ENCODE measurements around the gene ZNF318. TPM values are rescaled to one million over a fixed set of nuclear protein-coding genes. Genes with fewer than 3 reads are reported as not detected.

ZNF318 gene
- total and polyA plus RNA-seq, 2 donors (not counting 1 experiment from before 2014, with no cell fraction given), result 79.7 to 91.8 TPM

DNA sequence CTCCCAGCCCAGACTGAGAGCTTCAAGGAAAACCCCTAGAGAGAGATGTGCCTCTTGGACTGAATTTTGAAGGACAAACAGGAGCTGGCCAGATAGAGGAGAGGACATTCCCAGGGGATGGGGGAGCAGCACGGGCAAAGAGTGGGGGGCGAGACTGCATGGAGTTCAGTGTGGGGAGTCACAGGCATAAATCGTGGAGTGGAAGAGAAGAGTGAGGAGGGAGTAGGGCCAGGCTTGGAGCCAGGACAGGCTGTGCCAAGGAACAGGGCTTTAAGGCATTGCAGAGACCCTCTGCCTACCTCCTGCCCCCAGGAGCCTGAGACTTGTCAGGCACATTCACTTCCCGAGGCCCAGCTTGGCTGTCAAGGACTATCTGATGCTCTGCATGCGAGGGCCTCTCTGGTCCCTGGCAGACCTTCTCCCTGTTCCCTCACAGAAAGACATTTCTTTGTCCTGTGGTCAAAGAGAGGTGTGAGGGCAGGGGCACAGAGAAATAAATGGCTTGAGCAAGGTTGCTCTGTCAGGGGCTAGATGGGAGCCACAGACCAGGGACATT is 76.6 kb downstream of the ZNF318 start:
- ATAC-seq (ENCODE audit: low read depth) (no peak), DNase-seq (no peak)
- ChIA-PET CTCF (no interaction called here), POLR2A (no interaction called here)
- no peak overlapping the region for H3K4me3 ChIP-seq (ENCODE audit: control extremely low read depth in 1 of 5, extremely low read depth in 1 of 5, insufficient read depth in 1 of 5, low read depth in 2 of 5, low read length in 4 of 5)
- Mint-ChIP-seq H3K27ac (no peak overlapping the region), H3K9me3 (ENCODE audit: insufficient read depth) (no peaks in the 10 kb centered on the region), H3K27me3 (peaks cover 10% of the 10 kb centered on the region), H3K4me1 (no peaks in the 10 kb centered on the region), H3K4me3 (no peak overlapping the region)
- no peaks in the 10 kb centered on the region for H3K79me2 ChIP-seq (ENCODE audit: control insufficient read depth, insufficient read depth, low read length)
- H2AFZ ChIP-seq (ENCODE audit: insufficient read depth, low read depth, low read length, poor library complexity, severe bottlenecking), result no peak overlapping the region
- TF ChIP-seq CTCF (IDR thresholded peaks at IDR 0.05) (no peak), EZH2 (IDR thresholded peaks at IDR 0.05; ENCODE audit: borderline replicate concordance, insufficient read depth, low read depth, low read length, poor library complexity, severe bottlenecking) (no peak)
- no peaks in the 10 kb centered on the region for H3K9me3 ChIP-seq (ENCODE audit: control extremely low read depth in 1 of 3, control insufficient read depth in 2 of 3, insufficient read depth in 1 of 3, low read length in 2 of 3)
- no peaks in the 10 kb centered on the region for H4K20me1 ChIP-seq (ENCODE audit: control insufficient read depth, insufficient read depth, low read length, poor library complexity, severe bottlenecking)
- H3K27me3 ChIP-seq (replicated peaks in 1 of 4; ENCODE audit: control extremely low read depth in 1 of 4, control insufficient read depth in 3 of 4, insufficient read depth in 4 of 4, low read length in 3 of 4), result peaks cover 0 to 12% (median 1%) of the 10 kb centered on the region in 4 experiments
- no peaks in the 10 kb centered on the region for H3K36me3 ChIP-seq (replicated peaks in 1 of 2; ENCODE audit: control extremely low read depth in 1 of 2, control insufficient read depth in 1 of 2, extremely low read depth in 1 of 2, insufficient read depth in 2 of 2, low read length in 1 of 2)
- WGBS (ENCODE audit: insufficient coverage), result 89% methylated on average over 4 of the region's 5 CpGs
- no peak overlapping the region for H3K9ac ChIP-seq (ENCODE audit: low read length)
- H3K27ac ChIP-seq (ENCODE audit: low read length in 2 of 2), result no peak overlapping the region
- no peaks in the 10 kb centered on the region for H3K4me1 ChIP-seq (ENCODE audit: control insufficient read depth in 2 of 2, insufficient read depth in 2 of 2, low read length in 2 of 2)
- intact Hi-C loops (cut with micrococcal nuclease), result no loop called here
- H3K4me2 ChIP-seq (replicated peaks; ENCODE audit: low read depth, low read length, poor library complexity, severe bottlenecking), result no peak overlapping the region

- H3K27me3 ChIP-seq (replicated peaks in 1 of 4; ENCODE audit: control extremely low read depth in 1 of 4, control insufficient read depth in 3 of 4, insufficient read depth in 4 of 4, low read length in 3 of 4), result peaks cover 0 to 8% (median 1%) of the 10 kb centered on the region in 4 experiments
Observed at GRCh38 chr6:43292341-43292740, 77.1 kb downstream of the ZNF318 start.

More at GRCh38 chr6:43292341-43292740, 77.1 kb downstream of the ZNF318 start:
- no peak for ATAC-seq (ENCODE audit: low read depth)
- peaks cover 13% of the 10 kb centered on the region for H3K27me3 Mint-ChIP-seq
- ChIA-PET CTCF (interaction anchor here (1.8 kb wide), 1 partner anchor 15 kb away, joined by 4 read pairs; no protein-coding TSS in a partner anchor), POLR2A (no interaction called here)
- H3K27ac ChIP-seq (ENCODE audit: low read length in 2 of 2), result no peak overlapping the region
- no peak for TF ChIP-seq EZH2 (IDR thresholded peaks at IDR 0.05; ENCODE audit: borderline replicate concordance, insufficient read depth, low read depth, low read length, poor library complexity, severe bottlenecking)
- no peak for TF ChIP-seq CTCF (IDR thresholded peaks at IDR 0.05)
- H3K4me2 ChIP-seq (replicated peaks; ENCODE audit: low read depth, low read length, poor library complexity, severe bottlenecking), result no peak overlapping the region
- no peaks in the 10 kb centered on the region for H3K36me3 ChIP-seq (replicated peaks in 1 of 2; ENCODE audit: control extremely low read depth in 1 of 2, control insufficient read depth in 1 of 2, extremely low read depth in 1 of 2, insufficient read depth in 2 of 2, low read length in 1 of 2)
- H2AFZ ChIP-seq (ENCODE audit: insufficient read depth, low read depth, low read length, poor library complexity, severe bottlenecking), result no peak overlapping the region
- H3K4me1 ChIP-seq (ENCODE audit: control insufficient read depth in 2 of 2, insufficient read depth in 2 of 2, low read length in 2 of 2), result no peaks in the 10 kb centered on the region
- no peaks in the 10 kb centered on the region for H3K79me2 ChIP-seq (ENCODE audit: control insufficient read depth, insufficient read depth, low read length)
- intact Hi-C loops (cut with micrococcal nuclease), result no loop called here
- no peak for DNase-seq
- WGBS (ENCODE audit: insufficient coverage), result 100% methylated on average over 4 of the region's 6 CpGs
- H3K4me3 Mint-ChIP-seq, result no peak overlapping the region
- no peaks in the 10 kb centered on the region for H4K20me1 ChIP-seq (ENCODE audit: control insufficient read depth, insufficient read depth, low read length, poor library complexity, severe bottlenecking)
- H3K9me3 Mint-ChIP-seq (ENCODE audit: insufficient read depth), result no peaks in the 10 kb centered on the region
- no peaks in the 10 kb centered on the region for H3K4me1 Mint-ChIP-seq
- H3K4me3 ChIP-seq (ENCODE audit: control extremely low read depth in 1 of 5, extremely low read depth in 1 of 5, insufficient read depth in 1 of 5, low read depth in 2 of 5, low read length in 4 of 5), result no peak overlapping the region
- H3K9ac ChIP-seq (ENCODE audit: low read length), result no peak overlapping the region
- H3K27ac Mint-ChIP-seq, result no peak overlapping the region
- H3K9me3 ChIP-seq (ENCODE audit: control extremely low read depth in 1 of 3, control insufficient read depth in 2 of 3, insufficient read depth in 1 of 3, low read length in 2 of 3), result no peaks in the 10 kb centered on the region

All from B cell (primary cell).